GM21619 (cell line): ENCODE data around the gene EHMT2.
"Not testable (repeated sequence)": the region's sequence is repeated elsewhere in the genome, so short reads cannot be mapped to it uniquely, and the experiment has no call there.

ENCODE experiments used
- ATAC-seq: cut with Tn5 transposase; IDR thresholded peaks from one replicate; pipeline ENCODE4 v1.9.1; 2021; ENCODE audit not compliant: unreplicated experiment

Gene EHMT2

DNA sequence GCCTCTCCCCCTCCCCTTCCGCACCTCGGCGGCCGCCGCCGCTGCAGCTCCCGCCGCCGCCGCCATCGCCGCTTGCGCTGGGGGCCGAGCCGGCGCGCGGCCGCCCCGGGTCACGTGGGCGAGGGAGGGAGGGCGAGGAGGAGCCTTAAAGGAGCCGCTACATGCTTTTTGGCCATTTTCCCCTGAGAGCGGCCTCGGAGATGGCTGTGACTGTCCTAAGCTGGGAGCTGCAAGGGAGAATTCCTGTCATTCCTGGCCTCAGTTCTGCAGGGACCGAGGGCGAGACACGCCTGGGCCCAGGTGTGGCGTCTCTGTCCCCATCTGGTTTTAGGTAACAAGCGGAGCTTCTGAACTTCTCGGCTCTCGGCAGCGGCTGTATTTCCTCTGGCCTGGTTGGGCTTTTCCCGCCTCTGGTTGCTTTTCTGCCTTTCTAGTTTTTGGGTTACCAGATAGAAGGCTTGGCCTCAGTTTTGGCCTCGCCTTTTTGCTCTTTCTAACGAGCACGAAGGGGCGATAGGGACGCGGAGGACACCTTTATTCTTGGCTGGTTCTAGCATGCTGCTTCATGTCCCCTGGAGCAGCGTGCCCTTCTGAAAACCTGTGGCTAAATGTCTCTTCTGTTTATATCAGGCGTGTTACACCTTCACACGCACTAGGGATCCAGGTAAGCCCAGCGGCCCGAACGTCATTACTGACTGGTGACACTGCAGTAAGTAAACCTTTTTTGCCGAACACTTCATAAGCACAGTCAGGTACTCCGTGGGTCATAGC lies at the start of gene EHMT2:
TSS of gene EHMT2 (minus strand) at position 87 of the 771 bp plus-strand sequence. CDS start at position 66, 21 bp downstream.
- peak; percentile 64 for ATAC-seq

DNA sequence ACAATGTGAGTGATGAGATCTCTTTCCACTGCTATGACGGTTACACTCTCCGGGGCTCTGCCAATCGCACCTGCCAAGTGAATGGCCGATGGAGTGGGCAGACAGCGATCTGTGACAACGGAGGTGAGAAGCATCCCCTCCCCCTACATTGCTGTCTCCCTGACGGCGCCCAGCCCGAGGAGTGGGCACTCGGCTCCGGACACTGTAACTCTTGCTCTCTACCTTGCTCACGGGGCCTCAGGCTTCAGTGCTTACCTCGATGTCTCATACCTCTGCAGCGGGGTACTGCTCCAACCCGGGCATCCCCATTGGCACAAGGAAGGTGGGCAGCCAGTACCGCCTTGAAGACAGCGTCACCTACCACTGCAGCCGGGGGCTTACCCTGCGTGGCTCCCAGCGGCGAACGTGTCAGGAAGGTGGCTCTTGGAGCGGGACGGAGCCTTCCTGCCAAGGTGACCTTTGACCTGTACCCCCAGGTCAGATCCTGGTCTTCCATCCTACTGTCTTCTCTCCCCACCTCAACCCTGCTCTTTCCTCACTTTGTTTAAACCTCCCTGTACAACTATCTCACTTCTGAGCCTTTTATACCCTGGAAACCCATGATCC lies 49.7 kb upstream of the EHMT2 start:
- no peak for ATAC-seq

GRCh38 chr6:31946370-31946885 lies 48.9 kb upstream of the EHMT2 start:
- ATAC-seq, result no peak

DNA sequence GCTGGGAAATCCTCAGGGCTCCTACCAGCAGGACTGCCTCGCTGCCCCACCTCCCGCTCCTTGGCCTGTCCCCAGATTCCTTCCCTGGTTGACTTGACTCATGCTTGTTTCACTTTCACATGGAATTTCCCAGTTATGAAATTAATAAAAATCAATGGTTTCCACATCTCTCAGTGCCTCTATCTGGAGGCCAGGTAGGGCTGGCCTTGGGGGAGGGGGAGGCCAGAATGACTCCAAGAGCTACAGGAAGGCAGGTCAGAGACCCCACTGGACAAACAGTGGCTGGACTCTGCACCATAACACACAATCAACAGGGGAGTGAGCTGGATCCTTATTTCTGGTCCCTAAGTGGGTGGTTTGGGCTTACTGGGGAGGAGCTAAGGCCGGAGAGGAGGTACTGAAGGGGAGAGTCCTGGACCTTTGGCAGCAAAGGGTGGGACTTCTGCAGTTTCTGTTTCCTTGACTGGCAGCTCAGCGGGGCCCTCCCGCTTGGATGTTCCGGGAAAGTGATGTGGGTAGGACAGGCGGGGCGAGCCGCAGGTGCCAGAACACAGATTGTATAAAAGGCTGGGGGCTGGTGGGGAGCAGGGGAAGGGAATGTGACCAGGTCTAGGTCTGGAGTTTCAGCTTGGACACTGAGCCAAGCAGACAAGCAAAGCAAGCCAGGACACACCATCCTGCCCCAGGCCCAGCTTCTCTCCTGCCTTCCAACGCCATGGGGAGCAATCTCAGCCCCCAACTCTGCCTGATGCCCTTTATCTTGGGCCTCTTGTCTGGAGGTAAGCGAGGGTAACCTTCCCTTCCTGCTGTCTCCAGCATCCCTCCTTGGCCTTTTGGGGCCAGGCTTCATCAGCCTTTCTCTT lies 48.2 kb upstream of the EHMT2 start, which contains the start of gene CFB:
TSS of gene CFB (plus strand) at position 589 of the 863 bp plus-strand sequence. CDS start at position 716, 127 bp downstream.
- ATAC-seq, result no peak

DNA sequence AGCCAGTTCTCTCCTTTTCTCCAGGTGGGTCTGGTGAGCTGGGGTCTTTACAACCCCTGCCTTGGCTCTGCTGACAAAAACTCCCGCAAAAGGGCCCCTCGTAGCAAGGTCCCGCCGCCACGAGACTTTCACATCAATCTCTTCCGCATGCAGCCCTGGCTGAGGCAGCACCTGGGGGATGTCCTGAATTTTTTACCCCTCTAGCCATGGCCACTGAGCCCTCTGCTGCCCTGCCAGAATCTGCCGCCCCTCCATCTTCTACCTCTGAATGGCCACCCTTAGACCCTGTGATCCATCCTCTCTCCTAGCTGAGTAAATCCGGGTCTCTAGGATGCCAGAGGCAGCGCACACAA lies 47.6 kb upstream of the EHMT2 start:
- no peak for ATAC-seq

GRCh38 chr6:31943742-31944141 lies 46.2 kb upstream of the EHMT2 start:
- no peak for ATAC-seq

DNA sequence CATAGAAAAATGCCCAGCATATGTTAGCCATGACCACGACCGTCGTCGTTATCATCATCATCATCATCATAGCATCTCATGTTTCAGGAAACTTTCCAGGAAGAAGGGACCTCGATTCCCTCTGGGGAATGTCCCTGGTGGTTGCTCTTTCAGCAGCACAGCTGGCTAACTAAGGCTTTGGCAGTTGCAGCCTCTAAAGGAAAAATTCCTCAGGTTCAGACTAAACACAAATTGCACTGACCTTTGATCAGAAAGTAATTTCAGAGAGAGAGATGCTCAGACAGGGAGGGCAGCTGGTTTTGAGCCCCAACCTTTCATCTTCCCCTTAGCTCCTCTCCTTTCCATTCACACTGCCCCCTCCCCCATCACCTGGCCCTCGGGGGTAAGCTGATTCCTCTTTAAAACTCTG lies 42.8 kb upstream of the EHMT2 start:
- ATAC-seq, result no peak

GRCh38 chr6:31935823-31936222 lies 38.3 kb upstream of the EHMT2 start:
- ATAC-seq, result no peak

GRCh38 chr6:31935021-31935420 lies 37.5 kb upstream of the EHMT2 start:
- no peak for ATAC-seq

DNA sequence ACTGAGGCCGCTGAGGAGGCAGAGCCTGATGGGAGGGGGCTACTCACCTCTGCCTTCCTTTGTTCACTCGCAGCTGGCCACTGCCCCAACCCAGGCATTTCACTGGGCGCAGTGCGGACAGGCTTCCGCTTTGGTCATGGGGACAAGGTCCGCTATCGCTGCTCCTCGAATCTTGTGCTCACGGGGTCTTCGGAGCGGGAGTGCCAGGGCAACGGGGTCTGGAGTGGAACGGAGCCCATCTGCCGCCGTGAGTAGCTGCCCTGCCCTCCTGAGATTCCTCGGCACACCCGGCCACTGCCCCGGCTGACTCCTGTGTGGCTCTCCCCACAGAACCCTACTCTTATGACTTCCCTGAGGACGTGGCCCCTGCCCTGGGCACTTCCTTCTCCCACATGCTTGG lies 36.0 kb upstream of the EHMT2 start:
- no peak for ATAC-seq

- not testable (repeated sequence) for ATAC-seq
These were observed 34.6 kb upstream of the EHMT2 start for GRCh38 chr6:31932137-31932536.

GRCh38 chr6:31930962-31931361 lies 33.5 kb upstream of the EHMT2 start:
- ATAC-seq, result no peak

- ATAC-seq, result no peak
These were observed 31.1 kb upstream of the EHMT2 start for GRCh38 chr6:31928672-31928939.

- no peak for ATAC-seq
These were observed 30.6 kb upstream of the EHMT2 start for GRCh38 chr6:31927863-31928671.

- ATAC-seq, result no peak
These were observed 29.9 kb upstream of the EHMT2 start, which contains the start of gene C2 for GRCh38 chr6:31927242-31927862. C2 (plus strand) TSS chr6:31927717; CDS start chr6:31927753, 36 bp downstream.

DNA sequence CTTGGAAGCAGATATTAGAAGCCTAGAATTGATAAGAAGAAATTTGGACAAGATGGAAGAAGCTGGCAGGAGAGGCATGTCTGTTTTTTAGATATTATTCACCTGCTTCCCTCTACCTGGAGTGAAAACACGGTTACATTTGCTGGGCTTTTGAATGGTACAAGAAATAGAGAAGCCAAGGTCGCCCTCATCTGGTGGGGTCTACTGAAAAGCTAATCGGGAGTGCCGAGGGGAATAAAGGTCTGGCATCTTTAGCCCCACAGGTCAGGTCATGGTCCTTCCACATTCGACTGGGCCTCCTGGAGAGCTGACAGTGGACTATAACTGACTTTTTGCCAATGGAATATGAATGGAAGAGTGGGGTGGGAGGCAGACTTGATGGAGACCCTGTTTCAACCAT lies 25.4 kb upstream of the EHMT2 start:
- no peak for ATAC-seq

- no peak for ATAC-seq
These were observed 23.3 kb upstream of the EHMT2 start for GRCh38 chr6:31920811-31921210.

- ATAC-seq, result no peak
These were observed 22.3 kb upstream of the EHMT2 start for GRCh38 chr6:31919624-31920303.

DNA sequence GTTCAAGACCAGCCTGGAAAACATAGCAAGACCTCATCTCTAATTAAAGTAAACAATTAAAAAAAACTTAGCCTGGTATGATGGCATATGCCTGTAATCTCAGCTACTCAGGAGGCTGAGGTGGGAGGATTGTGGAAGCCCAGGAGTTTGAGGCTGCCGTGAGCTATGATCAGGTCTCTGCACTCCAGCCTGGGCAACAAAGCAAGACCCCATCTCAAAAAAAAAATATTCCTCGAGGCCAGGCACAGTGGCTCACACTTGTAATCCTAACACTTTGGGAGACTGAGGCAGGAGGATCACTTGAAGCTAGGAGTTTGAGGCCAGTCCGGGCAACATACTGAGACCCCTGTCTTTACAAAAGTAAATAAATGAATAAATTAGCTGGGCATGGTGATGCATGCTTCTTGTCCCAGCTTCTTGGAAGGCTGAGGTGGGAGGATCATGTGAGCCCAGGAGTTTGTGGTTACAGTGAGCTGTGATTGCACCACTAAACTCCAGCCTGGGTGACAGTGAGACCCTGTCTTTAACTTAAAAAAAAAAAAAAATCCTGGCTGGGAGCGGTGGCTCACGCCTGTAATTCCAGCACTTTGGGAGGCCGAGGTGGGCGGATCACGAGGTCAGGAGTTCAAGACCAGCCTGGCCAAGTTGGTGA lies 20.7 kb upstream of the EHMT2 start:
- no peak for ATAC-seq
